Gastrocnemius medialis (tissue), 4 donors: ENCODE data around the gene XRCC6.

Source experiments
- CTCF ChIP-seq, 5 experiments: fragments of 450-650 bp in 3 of 5; fragments of 200-600 bp in 2 of 5; sonication (generic) in 2 of 5; IDR thresholded peaks in 4 of 5; conservative IDR thresholded peaks in 1 of 5; 1 replicate in 4 of 5; 2 replicates in 1 of 5; pipeline ENCODE4 v1.5.1; 2016 to 2019; ENCODE audit warnings: antibody characterized with exemption in 5 of 5, mild to moderate bottlenecking in 3 of 5, moderate library complexity in 3 of 5
- POLR2A ChIP-seq, 2 donors: fragments of 450-650 bp; IDR thresholded peaks; one replicate each; pipeline ENCODE4 v1.6.1; 2017; ENCODE audit warnings: antibody characterized with exemption in 2 of 2, mild to moderate bottlenecking in 2 of 2, moderate library complexity in 2 of 2

GRCh38 chr22:41664951-41665350 is 43.9 kb downstream of the XRCC6 start:
- TF ChIP-seq POLR2A (IDR thresholded peaks at IDR 0.05) (no peak), CTCF (IDR thresholded peaks at IDR 0.05 in 4 of 5, conservative IDR thresholded peaks at IDR 0.05 in 1 of 5) (no peak)
